Ishikawa (cell line): Measurements from ENCODE around the gene SCOC.

Experiments
- CREB1 ChIP-seq: IDR thresholded peaks from 2 replicates; pipeline ENCODE4 v1.6.1; 2012; ENCODE audit warnings: low read depth
- EP300 ChIP-seq: IDR thresholded peaks from 2 replicates; pipeline ENCODE4 v1.6.1; 2012; ENCODE audit warnings: borderline replicate concordance
- FOXM1 ChIP-seq: IDR thresholded peaks from 2 replicates; pipeline ENCODE4 v1.6.1; 2012; ENCODE audit warnings: low read depth, borderline replicate concordance
- MAX ChIP-seq: IDR thresholded peaks from 2 replicates; pipeline ENCODE4 v1.6.1; 2012
- REST ChIP-seq: IDR thresholded peaks from 2 replicates; pipeline ENCODE4 v1.6.1; 2012; ENCODE audit warnings: low read depth, mild to moderate bottlenecking
- TAF1 ChIP-seq: IDR thresholded peaks from 2 replicates; pipeline ENCODE4 v1.6.1; 2012; ENCODE audit warnings: low read depth, mild to moderate bottlenecking
- TCF12 ChIP-seq: IDR thresholded peaks from 2 replicates; pipeline ENCODE4 v1.6.1; 2012; ENCODE audit warnings: low read depth
- YY1 ChIP-seq: IDR thresholded peaks from 2 replicates; pipeline ENCODE4 v1.6.1; 2012; ENCODE audit warnings: low read depth

GRCh38 chr4:140367738-140368137 lies 5.7 kb upstream of the SCOC start:
- TF ChIP-seq EP300 (no peak), CREB1 (no peak), FOXM1 (no peak), TAF1 (no peak), REST (no peak), TCF12 (no peak), MAX (no peak), YY1 (no peak)
